WERI-Rb-1 (cell line): Measurements from ENCODE around the gene COBL.
A peak's percentile ranks its signal among the peaks of the same experiment; 100 is the strongest.

ENCODE experiments used
- DNase-seq: peaks from one replicate; pipeline ENCODE4 v3.0.0-alpha.2; 2020
- H3K27ac ChIP-seq: fragments of 250-450 bp; sonication (Bioruptor Pico); 2 replicates; pipeline ENCODE4 v1.5.1; 2020; ENCODE audit warnings: mild to moderate bottlenecking, moderate library complexity
- H3K27me3 ChIP-seq: fragments of 250-450 bp; sonication (Bioruptor Pico); 2 replicates; pipeline ENCODE4 v1.5.1; 2021; ENCODE audit warnings: mild to moderate bottlenecking, low read depth, moderate library complexity; ENCODE audit not compliant: insufficient read depth, severe bottlenecking
- H3K36me3 ChIP-seq: fragments of 250-450 bp; sonication (Bioruptor Pico); 2 replicates; pipeline ENCODE4 v1.5.1; 2020; ENCODE audit warnings: mild to moderate bottlenecking, moderate library complexity
- H3K4me3 ChIP-seq: 2 replicates; pipeline ENCODE4 v1.5.1; 2011; ENCODE audit warnings: low read depth, mild to moderate bottlenecking, control low read depth, low read length
- H3K9me3 ChIP-seq: fragments of 250-450 bp; sonication (Bioruptor Pico); 2 replicates; pipeline ENCODE4 v1.5.1; 2021; ENCODE audit warnings: mild to moderate bottlenecking, moderate library complexity; ENCODE audit not compliant: severe bottlenecking
- TF ChIP-seq, protein P1 (sequence below): IDR thresholded peaks from 2 replicates; pipeline ENCODE4 v1.5.1; 2011; ENCODE audit warnings: low read depth, mild to moderate bottlenecking, control low read depth, inconsistent platforms, low read length

Gene COBL

DNA sequence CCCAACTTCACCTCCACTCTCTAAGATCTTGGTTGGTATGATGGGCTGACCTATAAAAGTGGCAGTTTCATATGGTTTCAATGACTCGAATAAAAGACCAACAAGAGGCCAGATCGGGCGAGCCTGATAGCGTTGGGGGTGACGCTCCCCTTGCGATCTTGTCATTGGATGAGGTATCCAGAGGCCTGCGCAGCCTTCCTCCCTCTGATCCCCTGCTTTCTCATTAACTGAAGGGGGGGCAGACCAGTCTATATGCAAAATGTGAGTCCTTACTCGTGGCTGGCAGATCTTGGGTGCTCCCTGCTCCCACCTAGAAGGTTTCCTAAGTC, 937 bp upstream of the COBL start:
- Histone ChIP-seq H3K27me3 (no peaks in the 10 kb centered on the region), H3K27ac (peak overlapping the region; percentile 95), H3K4me3 (peak overlapping the region; percentile 97), H3K9me3 (no peaks in the 10 kb centered on the region), H3K36me3 (peaks cover 4% of the 10 kb centered on the region; the same call in 1 of the 2 replicates)
- no peak for DNase-seq
- TF ChIP-seq, protein P1, sequence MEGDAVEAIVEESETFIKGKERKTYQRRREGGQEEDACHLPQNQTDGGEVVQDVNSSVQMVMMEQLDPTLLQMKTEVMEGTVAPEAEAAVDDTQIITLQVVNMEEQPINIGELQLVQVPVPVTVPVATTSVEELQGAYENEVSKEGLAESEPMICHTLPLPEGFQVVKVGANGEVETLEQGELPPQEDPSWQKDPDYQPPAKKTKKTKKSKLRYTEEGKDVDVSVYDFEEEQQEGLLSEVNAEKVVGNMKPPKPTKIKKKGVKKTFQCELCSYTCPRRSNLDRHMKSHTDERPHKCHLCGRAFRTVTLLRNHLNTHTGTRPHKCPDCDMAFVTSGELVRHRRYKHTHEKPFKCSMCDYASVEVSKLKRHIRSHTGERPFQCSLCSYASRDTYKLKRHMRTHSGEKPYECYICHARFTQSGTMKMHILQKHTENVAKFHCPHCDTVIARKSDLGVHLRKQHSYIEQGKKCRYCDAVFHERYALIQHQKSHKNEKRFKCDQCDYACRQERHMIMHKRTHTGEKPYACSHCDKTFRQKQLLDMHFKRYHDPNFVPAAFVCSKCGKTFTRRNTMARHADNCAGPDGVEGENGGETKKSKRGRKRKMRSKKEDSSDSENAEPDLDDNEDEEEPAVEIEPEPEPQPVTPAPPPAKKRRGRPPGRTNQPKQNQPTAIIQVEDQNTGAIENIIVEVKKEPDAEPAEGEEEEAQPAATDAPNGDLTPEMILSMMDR = no peak

DNA sequence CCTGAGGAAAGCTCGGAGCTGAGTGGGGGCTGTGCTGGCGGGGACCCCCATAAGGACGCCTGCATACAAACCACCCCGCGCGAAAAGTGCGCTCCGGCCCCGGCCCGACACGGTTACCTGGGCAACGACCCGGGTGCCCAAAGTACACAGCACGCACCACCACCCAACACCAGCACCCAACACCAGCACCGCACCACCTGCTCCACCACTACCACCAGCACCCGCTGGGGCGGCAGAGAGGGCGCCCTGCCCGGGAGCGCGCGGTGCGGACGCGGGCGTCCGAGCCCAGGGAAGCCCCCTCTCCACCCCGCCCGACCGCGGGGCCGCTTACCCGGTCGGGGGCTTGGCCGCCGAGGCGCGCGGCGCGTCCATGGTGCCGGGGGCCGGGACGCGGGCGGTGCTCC, 345 bp downstream of the COBL start:
- H3K27me3 ChIP-seq = no peaks in the 10 kb centered on the region
- peak overlapping the region; percentile 95 for H3K27ac ChIP-seq
- peak; percentile 55 for DNase-seq

DNA sequence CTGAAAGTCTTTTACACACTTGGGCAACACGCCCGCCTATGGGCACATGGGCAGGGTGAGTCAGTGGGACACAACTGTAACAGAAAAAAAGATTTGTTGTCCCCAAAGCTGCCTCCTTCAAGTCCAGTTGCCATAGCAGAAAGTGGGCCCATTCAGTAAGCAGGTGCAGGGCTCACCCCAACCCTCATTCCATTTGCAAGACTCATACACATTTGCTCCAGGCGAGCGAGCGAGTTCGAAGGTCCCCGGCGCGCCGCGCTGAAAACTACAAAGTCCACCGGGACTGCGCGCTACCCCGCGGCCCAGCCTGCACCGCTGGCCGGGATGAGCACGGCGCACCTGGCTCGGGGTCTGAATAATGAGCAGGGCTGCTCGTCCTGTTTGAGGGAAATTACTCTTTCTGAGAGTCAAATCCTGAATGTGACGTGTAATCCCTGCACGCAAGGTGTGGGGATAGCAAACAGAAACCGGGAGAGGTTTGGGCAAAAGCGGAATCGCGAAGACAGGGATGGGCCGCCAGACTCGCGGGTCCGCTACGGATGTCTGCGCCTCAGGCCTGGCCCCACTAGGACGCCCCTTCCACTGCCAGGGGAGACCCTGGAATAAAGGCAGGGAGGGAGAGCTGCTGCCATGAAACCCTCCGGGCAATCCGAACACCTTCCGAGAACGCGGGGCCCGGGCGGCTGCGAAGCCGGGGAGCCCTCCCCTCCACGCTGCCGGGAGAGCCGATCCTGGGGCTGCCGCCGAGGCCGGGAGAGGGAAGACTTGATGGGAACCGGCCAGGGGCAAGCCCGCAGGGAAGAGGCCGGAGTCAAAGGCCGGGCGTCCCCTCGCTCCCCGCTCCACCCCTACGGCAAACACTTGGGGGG, 982 bp downstream of the COBL start:
- TF ChIP-seq, protein P1 = no peak

More for the DNA sequence above, 345 bp downstream of the COBL start:
- Histone ChIP-seq H3K9me3 (no peaks in the 10 kb centered on the region), H3K36me3 (peaks cover 4% of the 10 kb centered on the region; the same call in 1 of the 2 replicates), H3K4me3 (peak overlapping the region; percentile 97)
- TF ChIP-seq, protein P1 = no peak

DNA sequence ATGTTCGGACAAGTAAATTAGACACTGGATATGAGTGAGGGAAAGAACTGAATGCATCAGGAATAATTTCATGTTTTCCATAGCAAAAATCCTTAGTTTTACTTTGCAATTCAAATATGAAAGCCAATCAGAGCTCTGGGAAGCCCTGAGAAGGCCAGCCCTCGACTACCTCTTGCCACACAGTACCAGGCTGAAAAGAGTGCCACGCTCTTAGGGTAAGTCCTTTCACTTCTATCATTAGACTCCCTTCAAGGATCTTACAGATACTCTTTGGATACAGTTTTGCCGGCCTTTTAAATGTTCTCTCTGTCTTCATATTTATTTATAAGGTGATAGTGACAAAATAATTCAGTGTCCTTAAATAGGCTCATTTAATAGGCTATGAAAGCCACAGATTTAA, 1.9 kb downstream of the COBL start:
- H3K27me3 ChIP-seq = no peaks in the 10 kb centered on the region
- H3K27ac ChIP-seq = peak overlapping the region; percentile 95
- TF ChIP-seq, protein P1 = no peak
- DNase-seq = no peak
- H3K9me3 ChIP-seq = no peaks in the 10 kb centered on the region
- peak overlapping the region; percentile 97 for H3K4me3 ChIP-seq
- peaks cover 4% of the 10 kb centered on the region; the same call in 1 of the 2 replicates for H3K36me3 ChIP-seq

More for the DNA sequence above, 982 bp downstream of the COBL start:
- H3K27me3 ChIP-seq = no peaks in the 10 kb centered on the region
- H3K4me3 ChIP-seq = peak overlapping the region; percentile 97
- DNase-seq = peak; percentile 28
- peaks cover 4% of the 10 kb centered on the region; the same call in 1 of the 2 replicates for H3K36me3 ChIP-seq
- H3K27ac ChIP-seq = peak overlapping the region; percentile 95
- no peaks in the 10 kb centered on the region for H3K9me3 ChIP-seq

DNA sequence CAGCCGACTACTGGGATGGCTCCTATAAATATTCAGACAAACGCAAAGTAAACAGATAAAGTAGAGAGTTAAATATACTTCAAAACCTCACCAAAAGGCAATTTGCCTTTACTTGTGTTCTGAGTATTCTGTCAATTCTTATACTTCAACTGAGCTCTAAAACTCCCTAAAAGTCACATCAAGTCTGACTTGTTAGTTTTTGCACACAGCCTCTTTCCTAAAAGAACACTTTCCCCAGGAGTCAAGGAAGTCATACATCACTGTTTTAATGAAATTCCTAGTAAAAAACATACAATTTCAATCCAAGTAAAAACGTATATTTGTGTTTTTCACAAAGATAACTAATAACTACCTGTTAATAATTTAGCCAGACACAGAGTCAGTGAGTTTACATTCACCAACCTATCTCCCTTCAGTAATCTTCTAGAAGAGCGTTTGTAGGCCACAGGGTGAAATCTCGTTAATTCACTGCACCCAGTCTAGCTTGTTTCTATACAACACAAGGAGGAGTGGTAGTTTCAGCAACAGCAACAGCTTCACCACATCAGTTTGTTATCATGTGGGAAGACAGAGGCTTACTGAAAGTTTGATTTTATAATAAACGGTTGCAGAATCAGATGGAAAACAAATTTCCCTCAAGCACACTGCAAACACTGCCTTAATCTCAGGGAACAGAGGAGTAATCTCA, 2.7 kb downstream of the COBL start:
- TF ChIP-seq, protein P1 = no peak
- DNase-seq = no peak
- H3K9me3 ChIP-seq = no peaks in the 10 kb centered on the region
- peak overlapping the region; percentile 97 for H3K4me3 ChIP-seq
- H3K27me3 ChIP-seq = no peaks in the 10 kb centered on the region
- peaks cover 4% of the 10 kb centered on the region; the same call in 1 of the 2 replicates for H3K36me3 ChIP-seq
- H3K27ac ChIP-seq = peak overlapping the region; percentile 95
